ENCODE data around the gene UCKL1. TPM values are rescaled to one million over a fixed set of nuclear protein-coding genes. Genes with fewer than 3 reads are reported as not detected.

The UCKL1 gene
- total RNA-seq, 1 experiment from 2014 or later: 47.4 TPM

- in situ Hi-C loops (cut with HindIII; ENCODE audit: low pct_unique_long_range_greater_than_20kb, low sequenced_read_pairs) (no loop called here), intact Hi-C loops (cut with micrococcal nuclease; ENCODE audit: unreplicated experiment) (no loop called here)
- Histone ChIP-seq H3K4me1 (ENCODE audit: control insufficient read depth, insufficient read depth, low read length) (peaks cover 6% of the 10 kb centered on the region), H3K27me3 (ENCODE audit: control insufficient read depth, insufficient read depth, low read length) (no peaks in the 10 kb centered on the region), H3K9me3 (ENCODE audit: control insufficient read depth, insufficient read depth, low read depth, low read length) (no peaks in the 10 kb centered on the region), H3K36me3 (ENCODE audit: control insufficient read depth, insufficient read depth, low read length) (no peaks in the 10 kb centered on the region; the same call in 1 of the 2 replicates), H3K4me3 (ENCODE audit: low read depth in 2 of 2, low read length in 2 of 2) (no peak overlapping the region), H3K27ac (ENCODE audit: low read length) (no peak overlapping the region)
- CTCF ChIA-PET: no interaction called here
- POLR2A ChIA-PET: no interaction called here
- DNase-seq (ENCODE audit: low read depth, low spot score) (no peak), ATAC-seq (no peak)
- TSS peak; percentile 92 for BruUV-seq (replicated peaks)
- TF ChIP-seq POLR2AphosphoS5 (IDR thresholded peaks at IDR 0.05; ENCODE audit: low read depth, low read length) (no peak), REST (IDR thresholded peaks at IDR 0.05; ENCODE audit: insufficient read depth in 1 of 2, low read depth in 2 of 2, low read length in 1 of 2) (no peak), TCF7L2 (IDR thresholded peaks at IDR 0.05; ENCODE audit: low read depth, low read length) (no peak), CTCF (IDR thresholded peaks at IDR 0.05) (no peak), SIN3A (IDR thresholded peaks at IDR 0.05; ENCODE audit: borderline replicate concordance, insufficient read depth, low read depth, low read length) (no peak)
Measured at GRCh38 chr20:63940472-63941266, 15.5 kb downstream of the UCKL1 start.

- H3K27me3 ChIP-seq (ENCODE audit: control insufficient read depth, insufficient read depth, low read length): no peaks in the 10 kb centered on the region
- intact Hi-C loops (cut with micrococcal nuclease; ENCODE audit: unreplicated experiment) (no loop called here), in situ Hi-C loops (cut with HindIII; ENCODE audit: low pct_unique_long_range_greater_than_20kb, low sequenced_read_pairs) (no loop called here)
- no TSS peak for BruUV-seq (replicated peaks)
- no peak for TF ChIP-seq SIN3A (IDR thresholded peaks at IDR 0.05; ENCODE audit: borderline replicate concordance, insufficient read depth, low read depth, low read length)
- TF ChIP-seq CTCF (IDR thresholded peaks at IDR 0.05): no peak
- TF ChIP-seq POLR2AphosphoS5 (IDR thresholded peaks at IDR 0.05; ENCODE audit: low read depth, low read length): no peak
- no peak for TF ChIP-seq TCF7L2 (IDR thresholded peaks at IDR 0.05; ENCODE audit: low read depth, low read length)
- no peak for TF ChIP-seq REST (IDR thresholded peaks at IDR 0.05; ENCODE audit: insufficient read depth in 1 of 2, low read depth in 2 of 2, low read length in 1 of 2)
- no peak overlapping the region for H3K27ac ChIP-seq (ENCODE audit: low read length)
- H3K4me1 ChIP-seq (ENCODE audit: control insufficient read depth, insufficient read depth, low read length): peaks cover 6% of the 10 kb centered on the region
- ChIA-PET POLR2A (no interaction called here), CTCF (no interaction called here)
- no peaks in the 10 kb centered on the region for H3K9me3 ChIP-seq (ENCODE audit: control insufficient read depth, insufficient read depth, low read depth, low read length)
- H3K4me3 ChIP-seq (ENCODE audit: low read depth in 2 of 2, low read length in 2 of 2): no peak overlapping the region
- ATAC-seq (no peak), DNase-seq (ENCODE audit: low read depth, low spot score) (no peak)
- H3K36me3 ChIP-seq (ENCODE audit: control insufficient read depth, insufficient read depth, low read length): no peaks in the 10 kb centered on the region; the same call in 1 of the 2 replicates
Measured at GRCh38 chr20:63940071-63940471, 16.1 kb downstream of the UCKL1 start.
